ENCODE measurements around the gene USP44.

DNA sequence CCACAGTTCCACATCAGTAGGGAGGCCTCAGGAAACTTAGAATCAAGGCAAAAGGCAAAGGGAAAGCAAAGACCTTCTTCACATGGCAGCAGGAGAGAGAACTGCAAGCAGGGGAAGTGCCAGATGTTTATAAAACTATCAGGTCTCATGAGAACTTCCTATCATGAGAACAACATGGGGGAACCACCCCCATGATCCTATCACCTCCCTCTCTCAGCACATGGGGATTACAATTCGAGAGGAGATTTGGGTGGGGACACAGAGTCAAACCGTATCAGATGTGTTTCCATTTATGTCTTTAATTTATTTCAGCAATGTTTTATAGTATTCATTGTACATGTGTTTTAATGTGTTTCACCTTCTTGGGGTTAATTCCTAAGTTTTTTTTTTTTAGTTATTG is 51.5 kb downstream of the USP44 start:
- TF ChIP-seq EP300 (conservative IDR thresholded peaks at IDR 0.05; ENCODE audit: poor library complexity, severe bottlenecking): no peak
- TF ChIP-seq, protein P1, sequence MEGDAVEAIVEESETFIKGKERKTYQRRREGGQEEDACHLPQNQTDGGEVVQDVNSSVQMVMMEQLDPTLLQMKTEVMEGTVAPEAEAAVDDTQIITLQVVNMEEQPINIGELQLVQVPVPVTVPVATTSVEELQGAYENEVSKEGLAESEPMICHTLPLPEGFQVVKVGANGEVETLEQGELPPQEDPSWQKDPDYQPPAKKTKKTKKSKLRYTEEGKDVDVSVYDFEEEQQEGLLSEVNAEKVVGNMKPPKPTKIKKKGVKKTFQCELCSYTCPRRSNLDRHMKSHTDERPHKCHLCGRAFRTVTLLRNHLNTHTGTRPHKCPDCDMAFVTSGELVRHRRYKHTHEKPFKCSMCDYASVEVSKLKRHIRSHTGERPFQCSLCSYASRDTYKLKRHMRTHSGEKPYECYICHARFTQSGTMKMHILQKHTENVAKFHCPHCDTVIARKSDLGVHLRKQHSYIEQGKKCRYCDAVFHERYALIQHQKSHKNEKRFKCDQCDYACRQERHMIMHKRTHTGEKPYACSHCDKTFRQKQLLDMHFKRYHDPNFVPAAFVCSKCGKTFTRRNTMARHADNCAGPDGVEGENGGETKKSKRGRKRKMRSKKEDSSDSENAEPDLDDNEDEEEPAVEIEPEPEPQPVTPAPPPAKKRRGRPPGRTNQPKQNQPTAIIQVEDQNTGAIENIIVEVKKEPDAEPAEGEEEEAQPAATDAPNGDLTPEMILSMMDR (IDR thresholded peaks at IDR 0.05; ENCODE audit: poor library complexity, severe bottlenecking): no peak

All from neural cell (in vitro differentiated cells).